HG02798 (cell line): ENCODE results near the gene FOXP4.
A peak's percentile ranks its signal among the peaks of the same experiment; 100 is the strongest.
"Not testable (repeated sequence)": the region's sequence is repeated elsewhere in the genome, so short reads cannot be mapped to it uniquely, and the experiment has no call there.

Experiments
- ATAC-seq: cut with Tn5 transposase; IDR thresholded peaks from one replicate; pipeline ENCODE4 v1.9.1; 2021; ENCODE audit warnings: mild to moderate bottlenecking; ENCODE audit not compliant: unreplicated experiment, poor library complexity

Gene FOXP4

GRCh38 chr6:41596096-41596685, 50.0 kb downstream of the FOXP4 start:
- ATAC-seq: no peak

- ATAC-seq: no peak
Measured at GRCh38 chr6:41596807-41597206, 50.6 kb downstream of the FOXP4 start.

- ATAC-seq: no peak
Measured at GRCh38 chr6:41597246-41598000, 51.2 kb downstream of the FOXP4 start.

GRCh38 chr6:41598670-41599014, 52.5 kb downstream of the FOXP4 start:
- no peak for ATAC-seq

- no peak for ATAC-seq
Measured at GRCh38 chr6:41599015-41599851, 53.1 kb downstream of the FOXP4 start.

- ATAC-seq: no peak
Measured at GRCh38 chr6:41599852-41600445, 53.8 kb downstream of the FOXP4 start.

GRCh38 chr6:41600499-41601247, 54.5 kb downstream of the FOXP4 start:
- ATAC-seq: no peak

GRCh38 chr6:41601248-41601549, 55.0 kb downstream of the FOXP4 start:
- no peak for ATAC-seq

- no peak for ATAC-seq
Measured at GRCh38 chr6:41602422-41602743, 56.2 kb downstream of the FOXP4 start.

GRCh38 chr6:41602864-41603608, 56.9 kb downstream of the FOXP4 start:
- ATAC-seq: peak; percentile 63

GRCh38 chr6:41604006-41604405, 57.8 kb downstream of the FOXP4 start:
- no peak for ATAC-seq

- no peak for ATAC-seq
Measured at GRCh38 chr6:41605649-41606048, 59.5 kb downstream of the FOXP4 start.

- no peak for ATAC-seq
Measured at GRCh38 chr6:41607036-41607435, 60.9 kb downstream of the FOXP4 start.

- ATAC-seq: no peak
Measured at GRCh38 chr6:41607736-41608135, 61.6 kb downstream of the FOXP4 start.

- no peak for ATAC-seq
Measured at GRCh38 chr6:41608443-41609151, 62.4 kb downstream of the FOXP4 start.

GRCh38 chr6:41614715-41615114, 68.5 kb downstream of the FOXP4 start:
- ATAC-seq: no peak

- no peak for ATAC-seq
Measured at GRCh38 chr6:41615311-41615710, 69.1 kb downstream of the FOXP4 start.

GRCh38 chr6:41618598-41618997, 72.4 kb downstream of the FOXP4 start:
- ATAC-seq: no peak

- ATAC-seq: not testable (repeated sequence)
Measured at GRCh38 chr6:41619193-41619592, 73.0 kb downstream of the FOXP4 start.
